Natural killer cell (primary cell): ENCODE results near the gene SMCHD1. TPM values are rescaled to one million over a fixed set of nuclear protein-coding genes. Genes with fewer than 3 reads are reported as not detected.
"Not testable (repeated sequence)": the region's sequence is repeated elsewhere in the genome, so short reads cannot be mapped to it uniquely, and the experiment has no call there.

Experiments
- ATAC-seq, 3 donors: fragments of 150-1000 bp in 2 of 3; fragments of 200-7000 bp in 1 of 3; cut with Tn5 transposase; 1 replicate in 1 of 3; 2 replicates in 2 of 3; pipeline ENCODE4 v1.10.0; 2021; ENCODE audit warnings: mild to moderate bottlenecking in 2 of 3, moderate library complexity in 2 of 3
- DNase-seq, 2 donors: peaks; one replicate each; pipeline versions ENCODE4 v3.0.0 to v3.0.0-alpha.2; 2013 to 2021; ENCODE audit warnings: mixed read lengths in 1 of 2
- H3K27ac ChIP-seq: one replicate; pipeline ENCODE4 v1.5.1; 2013; ENCODE audit warnings: mild to moderate bottlenecking, low read length
- H3K27me3 ChIP-seq: one replicate; pipeline ENCODE4 v1.6.1; 2013; ENCODE audit warnings: low read length; ENCODE audit not compliant: control insufficient read depth, insufficient read depth
- H3K36me3 ChIP-seq: one replicate; pipeline ENCODE4 v1.6.1; 2013; ENCODE audit warnings: low read length; ENCODE audit not compliant: control insufficient read depth, insufficient read depth
- H3K4me1 ChIP-seq: one replicate; pipeline ENCODE4 v1.6.1; 2013; ENCODE audit warnings: low read length; ENCODE audit not compliant: control insufficient read depth, insufficient read depth
- H3K4me3 ChIP-seq: one replicate; pipeline ENCODE4 v1.5.1; 2013; ENCODE audit warnings: low read length
- H3K9me3 ChIP-seq: one replicate; pipeline ENCODE4 v1.6.1; 2013; ENCODE audit warnings: low read length; ENCODE audit not compliant: control insufficient read depth, insufficient read depth
- H3K27ac Mint-ChIP-seq, 2 donors: one replicate each; pipeline ENCODE4 v1.8.0; 2022; ENCODE audit warnings: mild to moderate bottlenecking in 2 of 2, mixed read lengths in 2 of 2, moderate library complexity in 1 of 2
- H3K27me3 Mint-ChIP-seq, 2 donors: one replicate each; pipeline ENCODE4 v1.8.0; 2022; ENCODE audit warnings: low read depth in 2 of 2, mixed read lengths in 2 of 2
- H3K36me3 Mint-ChIP-seq: one replicate; pipeline ENCODE4 v1.8.0; 2022; ENCODE audit warnings: mixed read lengths
- H3K4me1 Mint-ChIP-seq, 2 donors: one replicate each; pipeline ENCODE4 v1.8.0; 2022; ENCODE audit warnings: mixed read lengths in 2 of 2
- H3K4me3 Mint-ChIP-seq: one replicate; pipeline ENCODE4 v1.8.0; 2022; ENCODE audit warnings: mild to moderate bottlenecking, moderate library complexity, mixed read lengths
- H3K9me3 Mint-ChIP-seq, 2 donors: one replicate each; pipeline ENCODE4 v1.8.0; 2022; ENCODE audit warnings: mixed read lengths in 2 of 2
- WGBS: methylation state at CpG from one replicate; pipeline ENCODE4 v1.1.7; 2013; ENCODE audit warnings: missing lambda C conversion rate; ENCODE audit not compliant: insufficient coverage; 5-methylcytosine and 5-hydroxymethylcytosine counted together
- intact Hi-C: fragments of 100-400 bp; cut with micrococcal nuclease; formaldehyde crosslinking; loops from one replicate; pipeline ENCODE4 v1.14.2; 2022
- total RNA-seq, 4 donors: library from RNA; stranded (reverse); fragments of 120-200 nt in 1 of 4; gene quantifications; one replicate each; pipeline versions ENCODE4 v1.2.3 to v1.2.4, GENCODE V29; 2013 to 2022
- TF ChIP-seq, protein P1 (sequence below): fragments of 200-600 bp; IDR thresholded peaks from one replicate; pipeline ENCODE4 v1.8.0; 2022; ENCODE audit warnings: antibody characterized with exemption

The SMCHD1 gene
- total RNA-seq, 3 donors from 2014 or later (not counting 1 experiment from before 2014, with no cell fraction given) = 200 to 240 (median 203) TPM

DNA sequence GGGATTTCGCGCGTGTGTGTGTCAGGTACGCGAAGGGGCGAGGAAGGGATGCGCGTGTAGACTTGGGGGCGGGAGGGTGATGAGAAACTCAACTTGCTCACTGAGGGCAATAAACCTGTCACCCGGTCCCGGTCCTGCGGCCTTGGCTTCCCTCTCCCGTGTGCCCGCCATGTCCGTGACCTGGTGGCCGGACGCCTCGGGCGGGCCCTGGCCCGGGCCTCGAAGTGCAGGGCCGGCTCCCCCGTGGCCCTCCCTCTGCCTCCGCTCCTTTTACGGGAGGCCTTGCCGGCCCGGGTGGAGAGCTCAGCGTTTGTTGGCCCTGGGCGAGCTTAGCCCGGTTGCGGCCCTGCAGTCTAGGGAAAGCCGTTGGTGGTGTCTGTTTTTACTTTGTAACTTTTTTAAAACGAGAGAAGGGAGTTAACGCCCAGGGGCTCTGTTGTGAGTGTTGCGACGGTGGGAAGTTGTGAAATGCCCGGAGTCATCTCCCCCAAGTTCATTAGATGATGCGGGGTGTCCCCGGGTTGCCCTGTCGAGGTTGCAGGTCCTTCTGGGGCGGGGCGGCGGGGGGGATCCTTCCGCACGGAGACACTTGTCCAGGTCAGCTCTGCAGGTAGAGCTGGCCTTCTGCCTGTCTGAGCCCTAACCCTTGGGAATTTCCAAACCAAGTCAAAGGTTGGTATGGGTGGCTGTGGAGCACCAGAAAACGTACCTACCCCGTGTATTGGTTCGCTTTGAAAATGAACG lies 883 bp downstream of the SMCHD1 start:
- Mint-ChIP-seq H3K9me3 (peaks cover 0 to 2% of the 10 kb centered on the region in 2 donors), H3K4me3 (peak overlapping the region; percentile 96), H3K36me3 (no peaks in the 10 kb centered on the region), H3K27ac (peak overlapping the region; percentile 96 to 97), H3K27me3 (no peaks in the 10 kb centered on the region), H3K4me1 (peaks cover 43 to 44% of the 10 kb centered on the region in 2 donors)
- Histone ChIP-seq H3K27ac (peak overlapping the region; percentile 98), H3K4me3 (peak overlapping the region; percentile 100), H3K36me3 (no peaks in the 10 kb centered on the region), H3K27me3 (no peaks in the 10 kb centered on the region), H3K9me3 (no peaks in the 10 kb centered on the region), H3K4me1 (peaks cover 22% of the 10 kb centered on the region)
- DNase-seq (peak; percentile 55 to 79), ATAC-seq (peak; percentile 9 to 37 (median 24))
- TF ChIP-seq, protein P1, sequence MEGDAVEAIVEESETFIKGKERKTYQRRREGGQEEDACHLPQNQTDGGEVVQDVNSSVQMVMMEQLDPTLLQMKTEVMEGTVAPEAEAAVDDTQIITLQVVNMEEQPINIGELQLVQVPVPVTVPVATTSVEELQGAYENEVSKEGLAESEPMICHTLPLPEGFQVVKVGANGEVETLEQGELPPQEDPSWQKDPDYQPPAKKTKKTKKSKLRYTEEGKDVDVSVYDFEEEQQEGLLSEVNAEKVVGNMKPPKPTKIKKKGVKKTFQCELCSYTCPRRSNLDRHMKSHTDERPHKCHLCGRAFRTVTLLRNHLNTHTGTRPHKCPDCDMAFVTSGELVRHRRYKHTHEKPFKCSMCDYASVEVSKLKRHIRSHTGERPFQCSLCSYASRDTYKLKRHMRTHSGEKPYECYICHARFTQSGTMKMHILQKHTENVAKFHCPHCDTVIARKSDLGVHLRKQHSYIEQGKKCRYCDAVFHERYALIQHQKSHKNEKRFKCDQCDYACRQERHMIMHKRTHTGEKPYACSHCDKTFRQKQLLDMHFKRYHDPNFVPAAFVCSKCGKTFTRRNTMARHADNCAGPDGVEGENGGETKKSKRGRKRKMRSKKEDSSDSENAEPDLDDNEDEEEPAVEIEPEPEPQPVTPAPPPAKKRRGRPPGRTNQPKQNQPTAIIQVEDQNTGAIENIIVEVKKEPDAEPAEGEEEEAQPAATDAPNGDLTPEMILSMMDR = no peak
- intact Hi-C loops = loop anchor here (1.0 to 5.0 kb wide), 5 partner anchors 20 to 316 kb away; partner anchors contain the start of genes METTL4 and NDC80
- whole genome bisulfite sequencing = 0% methylated on average over 49 of the region's 49 CpGs

DNA sequence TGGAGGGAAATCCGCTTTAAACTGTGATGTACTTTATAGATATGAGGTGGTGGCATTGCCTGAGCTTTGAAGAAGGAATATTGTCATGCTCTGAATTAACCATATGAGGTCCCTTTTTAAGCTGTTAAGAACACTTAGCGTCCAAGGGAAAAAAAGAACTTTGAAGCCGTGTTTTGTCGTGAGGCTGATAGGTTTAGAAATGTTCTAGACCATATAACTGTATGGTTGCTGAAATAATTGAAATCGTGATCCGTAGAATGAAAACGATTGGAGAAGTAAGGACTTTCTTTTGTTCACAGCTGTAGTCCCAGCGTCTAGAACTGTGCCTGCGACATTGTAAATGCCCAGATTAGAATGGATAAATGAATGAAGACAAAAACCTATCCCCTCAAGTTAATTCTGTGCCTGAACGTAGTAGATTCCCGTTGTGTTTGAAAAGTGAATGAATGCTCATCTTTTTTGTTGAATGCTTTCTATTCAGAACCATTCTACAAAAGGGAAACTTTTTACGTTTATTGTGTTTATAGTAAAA lies 1.5 kb downstream of the SMCHD1 start:
- DNase-seq = no peak
- Mint-ChIP-seq H3K4me3 (peak overlapping the region; percentile 96), H3K4me1 (peaks cover 46 to 47% of the 10 kb centered on the region in 2 donors), H3K27ac (peak overlapping the region; percentile 96 to 97), H3K36me3 (no peaks in the 10 kb centered on the region), H3K27me3 (no peaks in the 10 kb centered on the region), H3K9me3 (peaks cover 0 to 2% of the 10 kb centered on the region in 2 donors)
- Histone ChIP-seq H3K27ac (peak overlapping the region; percentile 98), H3K4me1 (peaks cover 22% of the 10 kb centered on the region), H3K27me3 (no peaks in the 10 kb centered on the region), H3K36me3 (no peaks in the 10 kb centered on the region), H3K4me3 (peak overlapping the region; percentile 100), H3K9me3 (no peaks in the 10 kb centered on the region)
- no peak for ATAC-seq
- WGBS = under 1% methylated on average over 9 of the region's 12 CpGs
- intact Hi-C loops = loop anchor here (1.0 to 5.0 kb wide), 5 partner anchors 21 to 315 kb away; partner anchors contain the start of genes METTL4 and NDC80
- TF ChIP-seq, protein P1 = no peak

DNA sequence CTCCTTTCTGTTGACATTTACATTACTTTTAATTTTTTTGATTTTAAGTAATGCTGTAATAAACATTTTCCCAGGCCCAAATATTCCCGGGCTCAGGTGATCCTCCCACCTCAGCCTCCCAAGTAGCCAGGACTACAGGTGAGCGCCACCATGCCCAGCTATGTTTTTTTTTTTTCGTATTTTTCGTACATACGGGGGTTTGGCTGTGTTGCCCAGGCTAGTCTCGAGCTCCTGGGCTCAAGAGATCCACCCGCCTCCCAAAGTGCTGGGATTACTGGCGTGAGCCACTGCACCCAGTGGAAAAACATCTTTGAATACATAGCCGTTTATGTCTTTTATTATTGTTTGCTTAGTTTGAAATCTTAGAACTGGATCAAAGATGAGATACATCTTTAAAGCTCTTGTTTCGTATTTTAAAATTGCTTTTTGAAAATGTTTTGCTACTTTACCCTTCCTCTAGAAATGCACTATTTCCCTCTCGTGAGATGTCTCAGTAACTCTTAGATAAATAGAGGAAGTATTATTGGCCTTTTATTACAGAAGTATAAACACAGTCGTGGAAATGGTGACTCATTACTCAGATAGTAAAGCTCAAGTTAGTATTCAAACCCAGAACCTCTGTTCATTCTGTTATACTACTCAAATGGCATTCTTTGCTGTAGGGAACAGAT lies 2.4 kb downstream of the SMCHD1 start:
- no peaks in the 10 kb centered on the region for H3K36me3 Mint-ChIP-seq
- H3K27me3 Mint-ChIP-seq = no peaks in the 10 kb centered on the region
- intact Hi-C loops = loop anchor here (5.0 kb wide), 3 partner anchors 34 to 314 kb away; no protein-coding TSS in a partner anchor
- TF ChIP-seq, protein P1 = no peak
- no peak for ATAC-seq
- Histone ChIP-seq H3K4me3 (peak overlapping the region; percentile 100), H3K9me3 (no peaks in the 10 kb centered on the region), H3K27ac (peak overlapping the region; percentile 98), H3K27me3 (no peaks in the 10 kb centered on the region), H3K4me1 (peaks cover 22% of the 10 kb centered on the region), H3K36me3 (no peaks in the 10 kb centered on the region)
- H3K4me1 Mint-ChIP-seq = peaks cover 51 to 56% of the 10 kb centered on the region in 2 donors
- H3K4me3 Mint-ChIP-seq = peak overlapping the region; percentile 96
- WGBS = 63% methylated on average over 9 of the region's 12 CpGs
- peaks cover 0 to 2% of the 10 kb centered on the region in 2 donors for H3K9me3 Mint-ChIP-seq
- H3K27ac Mint-ChIP-seq = peak overlapping the region; percentile 96 to 97
- peak in 1 of 2 donors; percentile 50 for DNase-seq

DNA sequence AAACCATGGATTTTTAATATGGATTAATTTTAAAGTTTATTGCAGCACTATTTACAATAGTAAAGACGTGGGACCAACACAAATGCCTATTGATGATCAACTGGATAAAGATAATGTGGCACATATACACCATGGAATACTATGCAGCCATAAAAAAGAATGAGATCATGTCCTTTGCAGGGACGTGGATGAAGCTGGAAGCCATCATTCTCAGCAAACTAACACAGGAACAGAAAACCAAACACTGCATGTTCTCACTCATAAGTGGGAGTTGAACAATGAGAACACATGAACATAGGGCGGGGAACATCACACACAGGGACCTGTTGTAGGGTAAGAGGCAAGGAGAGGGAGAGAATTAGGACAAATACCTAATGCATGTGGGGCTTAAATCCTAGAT lies 5.3 kb downstream of the SMCHD1 start:
- H3K4me3 ChIP-seq, H3K4me3 Mint-ChIP-seq, H3K27me3 ChIP-seq, H3K9me3 Mint-ChIP-seq, ATAC-seq, DNase-seq, H3K36me3 Mint-ChIP-seq, intact Hi-C loops, H3K36me3 ChIP-seq, H3K9me3 ChIP-seq, H3K27me3 Mint-ChIP-seq, H3K27ac ChIP-seq: not testable (repeated sequence)
- peaks cover 69 to 70% of the 10 kb centered on the region in 2 donors for H3K4me1 Mint-ChIP-seq
- H3K27ac Mint-ChIP-seq = peak overlapping the region; percentile 39 to 66
- peaks cover 24% of the 10 kb centered on the region for H3K4me1 ChIP-seq
- 94% methylated on average over 2 of the region's 3 CpGs for WGBS

DNA sequence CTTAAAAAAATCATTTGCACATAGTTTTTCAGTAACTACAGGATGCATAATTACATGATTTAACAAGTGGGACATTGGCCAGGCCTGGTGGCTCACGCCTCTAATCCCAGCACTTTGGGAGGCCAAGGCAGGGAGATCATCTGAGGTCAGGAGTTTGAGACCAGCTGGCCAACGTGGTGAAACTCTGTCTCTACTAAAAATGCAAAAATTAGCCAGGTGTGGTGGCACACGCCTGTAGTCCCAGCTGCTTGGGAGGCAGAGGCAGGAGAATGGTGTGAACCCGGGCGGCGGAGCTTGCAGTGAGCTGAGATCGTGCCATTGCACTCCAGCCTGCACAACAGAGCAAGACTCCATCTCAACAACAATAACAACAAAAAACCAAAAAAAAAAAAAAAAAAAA lies 6.8 kb downstream of the SMCHD1 start:
- peaks cover 11% of the 10 kb centered on the region for H3K36me3 ChIP-seq
- H3K4me3 Mint-ChIP-seq, H3K4me3 ChIP-seq, ATAC-seq, H3K27me3 ChIP-seq, H3K9me3 Mint-ChIP-seq, H3K36me3 Mint-ChIP-seq, H3K27ac ChIP-seq, H3K27me3 Mint-ChIP-seq, DNase-seq, intact Hi-C loops, H3K9me3 ChIP-seq: not testable (repeated sequence)
- peaks cover 24% of the 10 kb centered on the region for H3K4me1 ChIP-seq
- peak overlapping the region; percentile 64 to 83 for H3K27ac Mint-ChIP-seq
- 65% methylated on average over 3 of the region's 7 CpGs for WGBS
- H3K4me1 Mint-ChIP-seq = peaks cover 67 to 74% of the 10 kb centered on the region in 2 donors
